GM19467 (cell line): Measurements from ENCODE around the gene ZBTB47.

Experiments used
- ATAC-seq: cut with Tn5 transposase; IDR thresholded peaks from one replicate; pipeline ENCODE4 v1.9.1; 2021; ENCODE audit warnings: mild to moderate bottlenecking, moderate library complexity; ENCODE audit not compliant: unreplicated experiment

The ZBTB47 gene

GRCh38 chr3:42653560-42654330, at the start of gene ZBTB47:
TSS of gene ZBTB47 (plus strand) at chr3:42653697. CDS start at chr3:42658356, 4,659 bp downstream.
- ATAC-seq = no peak

GRCh38 chr3:42605546-42606173, 47.8 kb upstream of the ZBTB47 start:
- ATAC-seq = no peak

- no peak for ATAC-seq
Observed at GRCh38 chr3:42608581-42608980, 44.9 kb upstream of the ZBTB47 start.

GRCh38 chr3:42610976-42611375, 42.5 kb upstream of the ZBTB47 start:
- no peak for ATAC-seq

GRCh38 chr3:42612217-42612616, 41.3 kb upstream of the ZBTB47 start:
- no peak for ATAC-seq

- ATAC-seq = peak; percentile 62
Observed at GRCh38 chr3:42612928-42613327, 40.6 kb upstream of the ZBTB47 start.

GRCh38 chr3:42613462-42613861, 40.0 kb upstream of the ZBTB47 start:
- ATAC-seq = peak; percentile 30

GRCh38 chr3:42631620-42632019, 21.9 kb upstream of the ZBTB47 start:
- ATAC-seq = no peak

GRCh38 chr3:42632146-42632545, 21.4 kb upstream of the ZBTB47 start:
- no peak for ATAC-seq

GRCh38 chr3:42633544-42633943, 20.0 kb upstream of the ZBTB47 start:
- no peak for ATAC-seq

- no peak for ATAC-seq
Observed at GRCh38 chr3:42635111-42635510, 18.4 kb upstream of the ZBTB47 start.

GRCh38 chr3:42637001-42637400, 16.5 kb upstream of the ZBTB47 start:
- ATAC-seq = no peak

GRCh38 chr3:42638339-42638842, 15.1 kb upstream of the ZBTB47 start:
- ATAC-seq = no peak

GRCh38 chr3:42639192-42639591, 14.3 kb upstream of the ZBTB47 start:
- no peak for ATAC-seq

GRCh38 chr3:42640129-42640528, 13.4 kb upstream of the ZBTB47 start:
- no peak for ATAC-seq

- ATAC-seq = no peak
Observed at GRCh38 chr3:42640771-42641370, 12.6 kb upstream of the ZBTB47 start.

GRCh38 chr3:42647821-42648459, 5.6 kb upstream of the ZBTB47 start:
- no peak for ATAC-seq

- no peak for ATAC-seq
Observed at GRCh38 chr3:42649006-42649405, 4.5 kb upstream of the ZBTB47 start.

- ATAC-seq = no peak
Observed at GRCh38 chr3:42649783-42650182, 3.7 kb upstream of the ZBTB47 start.

- ATAC-seq = no peak
Observed at GRCh38 chr3:42651248-42652091, 2.0 kb upstream of the ZBTB47 start.

GRCh38 chr3:42652251-42652610, 1.3 kb upstream of the ZBTB47 start:
- ATAC-seq = peak; percentile 30
